Fibroblast of lung (primary cell): ENCODE results near the gene RET.

ENCODE experiments used
- CTCF ChIP-seq, 2 donors: IDR thresholded peaks in 1 of 2; conservative IDR thresholded peaks in 1 of 2; 1 replicate in 1 of 2; 2 replicates in 1 of 2; pipeline ENCODE4 v1.5.1; 2011 to 2012; ENCODE audit warnings: low read length in 2 of 2, control low read depth in 1 of 2, inconsistent platforms in 1 of 2, low read depth in 1 of 2, mild to moderate bottlenecking in 1 of 2
- EZH2 ChIP-seq: IDR thresholded peaks from 2 replicates; pipeline ENCODE4 v1.5.1; 2012; ENCODE audit warnings: low read length, control low read depth, mild to moderate bottlenecking; ENCODE audit errors: missing control alignments

GRCh38 chr10:43141421-43141820 lies 64.6 kb downstream of the RET start:
- TF ChIP-seq CTCF (conservative IDR thresholded peaks at IDR 0.05 in 1 of 2, IDR thresholded peaks at IDR 0.05 in 1 of 2; ENCODE audit: low read depth in 1 of 2, low read length in 2 of 2) (no peak), EZH2 (no peak)
